Effector memory CD4-positive, alpha-beta T cell (primary cell): Measurements from ENCODE around the gene CHRM4.
A peak's percentile ranks its signal among the peaks of the same experiment; 100 is the strongest.

ENCODE experiments used
- DNase-seq, 3 donors: peaks; one replicate each; pipeline ENCODE4 v3.0.0-alpha.2; 2020
- H3K27ac ChIP-seq: 2 replicates; pipeline ENCODE4 v1.7.0; 2013; ENCODE audit warnings: mild to moderate bottlenecking, low read length, moderate library complexity; ENCODE audit not compliant: insufficient read depth, poor library complexity, severe bottlenecking
- H3K27me3 ChIP-seq: replicated peaks from 2 replicates; pipeline ENCODE4 v1.7.0; 2013; ENCODE audit warnings: mild to moderate bottlenecking, low read length; ENCODE audit not compliant: insufficient read depth, control insufficient read depth, poor library complexity, severe bottlenecking
- H3K36me3 ChIP-seq: 2 replicates; pipeline ENCODE4 v1.7.0; 2013; ENCODE audit warnings: mild to moderate bottlenecking, low read length, moderate library complexity; ENCODE audit not compliant: control insufficient read depth, insufficient read depth
- H3K4me1 ChIP-seq: 2 replicates; pipeline ENCODE4 v1.7.0; 2013; ENCODE audit warnings: low read length, mild to moderate bottlenecking; ENCODE audit not compliant: control insufficient read depth, insufficient read depth, poor library complexity, severe bottlenecking
- H3K4me3 ChIP-seq: 2 replicates; pipeline ENCODE4 v1.7.0; 2013; ENCODE audit warnings: low read length, low read depth, mild to moderate bottlenecking; ENCODE audit not compliant: insufficient read depth, poor library complexity, severe bottlenecking
- H3K9me3 ChIP-seq: 2 replicates; pipeline ENCODE4 v1.7.0; 2013; ENCODE audit warnings: mild to moderate bottlenecking, low read length, moderate library complexity; ENCODE audit not compliant: control insufficient read depth

CHRM4 gene

DNA sequence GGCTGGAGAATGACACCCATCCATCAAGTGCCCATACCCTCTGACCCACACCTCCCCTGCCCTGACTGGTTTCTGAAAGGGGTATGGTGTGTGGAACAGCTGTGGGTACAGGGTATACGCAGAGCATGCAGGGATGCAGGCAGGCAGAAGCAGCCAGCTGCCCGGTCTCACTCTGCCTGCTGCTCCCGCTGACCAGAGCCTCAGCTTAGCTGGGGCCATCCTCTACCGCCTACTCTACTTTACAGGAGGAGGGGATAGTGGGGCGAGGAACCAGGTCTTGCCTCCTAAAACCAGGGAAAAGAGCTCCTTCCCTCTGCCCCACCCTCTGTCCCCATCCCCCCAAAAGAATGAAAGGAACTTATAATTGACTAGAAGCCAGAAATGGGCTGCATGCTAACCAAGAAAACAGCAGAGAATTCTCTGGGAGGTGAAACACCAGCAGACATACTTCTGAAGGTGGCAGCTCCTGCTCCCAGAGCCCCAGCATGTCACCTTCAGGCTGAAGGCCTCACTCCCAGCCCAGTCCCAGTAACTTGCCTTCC is 13.0 kb upstream of the CHRM4 start:
- peaks cover 39% of the 10 kb centered on the region for H3K36me3 ChIP-seq
- H3K9me3 ChIP-seq = no peaks in the 10 kb centered on the region
- H3K4me1 ChIP-seq = no peaks in the 10 kb centered on the region
- H3K4me3 ChIP-seq = no peak overlapping the region
- no peak overlapping the region for H3K27ac ChIP-seq
- DNase-seq = no peak
- no peaks in the 10 kb centered on the region for H3K27me3 ChIP-seq

DNA sequence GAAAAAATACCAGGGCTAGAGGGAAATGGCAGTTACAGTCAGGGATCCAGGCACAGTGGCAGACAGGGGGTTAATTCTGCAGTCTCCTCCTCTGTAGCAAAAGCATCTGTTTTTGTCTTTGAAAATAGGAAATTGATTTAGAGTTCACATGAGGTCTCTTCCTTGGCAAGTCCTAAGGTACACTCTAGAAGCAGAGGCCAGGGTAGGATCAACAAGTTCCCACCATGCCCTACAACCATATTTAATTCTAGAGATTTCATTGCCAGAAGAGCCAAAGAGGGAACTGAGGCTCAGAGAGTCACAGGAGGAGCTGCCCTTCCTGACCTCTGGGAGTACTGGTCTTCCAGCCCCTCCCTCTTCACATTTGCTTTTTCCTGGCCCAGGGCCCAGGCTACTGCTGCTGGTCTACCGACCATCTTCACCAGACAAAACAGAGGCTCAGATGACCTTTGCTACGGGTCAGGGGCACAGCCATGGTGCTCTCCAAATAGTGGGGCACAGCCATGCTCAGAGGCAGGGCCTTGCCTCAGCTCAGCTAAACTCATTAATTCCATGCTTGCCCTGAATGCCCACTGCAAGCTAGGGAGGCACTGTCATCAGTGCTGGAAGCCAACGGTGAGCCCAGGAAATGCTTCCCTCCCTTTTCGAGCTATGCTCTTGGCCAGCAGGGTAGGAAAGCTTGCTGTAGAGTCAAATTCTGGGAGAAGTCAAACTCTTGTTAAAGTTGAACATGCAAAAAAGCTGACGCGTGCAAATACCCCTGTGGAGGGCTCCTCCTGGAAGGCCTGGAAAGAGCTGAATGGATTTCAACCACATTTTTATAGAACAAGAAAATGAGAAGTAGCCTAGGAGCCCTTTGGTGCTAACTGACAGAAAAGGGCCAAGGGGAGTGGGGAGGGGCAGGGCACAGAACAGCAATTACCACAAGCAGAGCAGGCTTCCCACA is 11.7 kb upstream of the CHRM4 start:
- Histone ChIP-seq H3K36me3 (peaks cover 28% of the 10 kb centered on the region), H3K9me3 (no peaks in the 10 kb centered on the region), H3K27me3 (no peaks in the 10 kb centered on the region), H3K27ac (no peak overlapping the region), H3K4me3 (no peak overlapping the region), H3K4me1 (no peaks in the 10 kb centered on the region)
- DNase-seq = no peak

DNA sequence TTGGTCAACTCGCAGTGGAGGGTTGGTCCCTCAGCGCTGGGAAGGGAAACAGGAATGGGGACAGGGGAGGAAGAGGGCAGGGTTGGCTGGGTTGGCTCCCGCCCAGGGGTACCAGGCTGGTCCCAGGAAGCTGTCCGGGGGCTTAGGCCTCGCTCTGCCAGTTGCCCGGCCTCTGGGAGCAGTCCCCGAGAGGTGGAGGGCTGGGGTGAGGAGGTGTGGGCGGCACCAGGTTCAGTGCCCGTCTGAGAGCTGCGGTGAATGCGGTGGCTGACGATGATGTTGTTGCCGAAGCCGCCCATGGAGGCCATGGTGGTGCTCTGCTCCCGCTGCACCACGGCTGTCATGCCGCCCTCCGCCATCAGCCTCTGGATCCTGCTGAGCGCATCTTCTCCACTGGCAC is 6.0 kb upstream of the CHRM4 start:
- Histone ChIP-seq H3K27ac (no peak overlapping the region), H3K4me3 (no peak overlapping the region), H3K27me3 (no peaks in the 10 kb centered on the region), H3K4me1 (peaks cover 6% of the 10 kb centered on the region), H3K9me3 (no peaks in the 10 kb centered on the region), H3K36me3 (peaks cover 15% of the 10 kb centered on the region)
- DNase-seq = no peak

DNA sequence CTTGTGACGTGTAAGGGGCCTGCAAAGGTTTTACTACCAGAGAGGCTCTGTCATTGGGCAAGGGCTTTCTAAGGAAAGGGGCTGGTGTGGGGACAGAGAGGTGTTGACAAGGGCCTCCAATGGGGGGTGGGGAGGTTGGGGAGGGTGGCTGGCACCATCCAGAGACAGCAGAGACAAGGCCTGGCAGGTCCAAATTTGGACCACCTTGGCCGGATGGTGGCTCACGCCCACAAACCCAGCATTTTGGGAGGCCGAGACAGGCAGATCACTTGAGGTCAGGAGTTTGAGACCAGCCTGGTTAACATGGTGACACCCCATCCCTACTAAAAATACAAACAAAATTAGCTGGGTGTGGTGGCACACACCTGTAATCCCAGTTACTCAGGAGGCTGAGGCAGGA is 2.2 kb upstream of the CHRM4 start:
- H3K27me3 ChIP-seq = peaks cover 28% of the 10 kb centered on the region
- no peak overlapping the region for H3K4me3 ChIP-seq
- peaks cover 11% of the 10 kb centered on the region for H3K36me3 ChIP-seq
- no peaks in the 10 kb centered on the region for H3K9me3 ChIP-seq
- peaks cover 32% of the 10 kb centered on the region for H3K4me1 ChIP-seq
- no peak overlapping the region for H3K27ac ChIP-seq
- no peak for DNase-seq

DNA sequence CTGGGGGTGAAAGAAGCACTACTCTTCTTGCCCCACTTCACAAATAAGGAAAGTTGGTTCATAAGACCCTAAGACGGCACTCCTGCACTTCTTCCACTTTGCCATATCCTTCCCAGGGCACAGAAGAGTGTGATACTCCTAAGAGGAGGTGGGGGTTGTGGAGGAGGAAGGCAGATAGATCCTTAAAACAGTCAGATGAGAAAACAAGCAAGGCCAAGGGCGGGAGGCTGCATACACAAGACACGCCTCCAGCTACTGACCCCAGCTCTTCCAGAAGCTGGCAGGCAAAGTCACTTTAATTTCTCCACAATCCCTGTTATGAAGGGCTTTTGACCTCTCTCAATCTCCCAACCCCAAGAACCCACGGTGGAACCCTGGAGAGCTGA is 1.6 kb upstream of the CHRM4 start:
- Histone ChIP-seq H3K27me3 (peaks cover 34% of the 10 kb centered on the region), H3K27ac (no peak overlapping the region), H3K9me3 (no peaks in the 10 kb centered on the region), H3K36me3 (peaks cover 11% of the 10 kb centered on the region), H3K4me3 (no peak overlapping the region), H3K4me1 (peaks cover 32% of the 10 kb centered on the region)
- no peak for DNase-seq

DNA sequence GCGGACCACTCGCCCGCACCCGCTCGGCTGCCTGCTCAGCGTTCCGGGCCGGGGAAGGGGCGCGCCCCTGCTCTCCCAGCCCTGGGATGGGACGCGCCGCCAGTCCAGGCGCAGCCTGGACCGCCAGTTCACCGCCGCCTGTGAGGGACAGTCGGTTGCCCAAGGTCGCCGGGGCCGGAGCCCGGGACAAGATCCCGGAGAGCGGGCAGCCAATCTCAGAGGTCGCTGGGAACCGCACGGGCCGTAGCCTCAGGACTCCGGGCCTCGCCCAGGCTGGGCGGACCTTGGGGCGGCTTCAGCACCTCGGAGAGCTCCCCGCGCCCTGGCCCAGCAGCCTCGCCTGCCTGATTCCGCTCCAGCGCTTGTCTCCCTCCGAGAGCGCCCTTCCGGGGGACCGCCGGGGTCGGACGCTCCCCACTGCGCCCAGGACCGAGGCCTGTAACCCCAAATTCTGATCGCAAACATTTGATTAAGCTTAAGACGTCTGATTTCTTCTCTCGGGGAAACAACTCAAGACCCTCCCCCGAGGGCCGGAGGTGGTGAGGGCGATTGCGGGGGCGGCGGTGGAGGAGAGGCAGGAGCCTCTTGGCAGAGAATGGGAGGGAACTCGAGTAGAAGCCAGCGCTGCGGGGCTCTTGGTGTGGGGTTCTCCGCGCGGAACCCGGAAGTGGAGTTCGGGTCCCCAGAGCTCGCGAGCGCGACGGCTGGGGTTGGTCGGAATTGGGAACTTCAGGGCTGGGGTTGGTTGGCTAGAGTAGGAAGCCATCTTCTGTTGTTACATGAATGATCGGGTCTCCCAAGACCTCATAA is 1.1 kb upstream of the CHRM4 start:
- DNase-seq = peak; percentile 48 to 64 (median 59)
- H3K4me1 ChIP-seq = peaks cover 37% of the 10 kb centered on the region
- no peaks in the 10 kb centered on the region for H3K9me3 ChIP-seq
- no peak overlapping the region for H3K27ac ChIP-seq
- H3K36me3 ChIP-seq = peaks cover 7% of the 10 kb centered on the region
- H3K27me3 ChIP-seq = peaks cover 35% of the 10 kb centered on the region
- no peak overlapping the region for H3K4me3 ChIP-seq

DNA sequence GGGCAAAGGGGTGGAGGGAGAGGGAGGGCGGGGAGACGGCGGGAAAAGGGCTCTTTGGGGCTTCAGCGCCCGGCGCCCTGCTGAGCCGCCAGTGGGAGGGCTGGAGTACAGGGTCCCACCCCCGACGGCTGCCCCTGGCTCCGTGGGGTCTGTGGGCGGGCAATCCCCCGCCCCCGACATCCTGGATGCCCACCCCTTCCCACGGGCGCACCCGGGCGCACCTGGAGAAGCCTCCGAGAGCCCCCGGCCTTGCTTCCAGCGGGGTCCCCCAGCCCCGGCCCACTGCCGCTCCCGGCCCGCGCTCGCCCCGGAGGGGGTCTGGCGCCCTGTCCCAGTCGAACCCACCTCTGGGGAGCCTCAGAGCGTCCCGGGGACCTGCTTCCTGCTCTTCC is 394 bp downstream of the CHRM4 start:
- H3K9me3 ChIP-seq = no peaks in the 10 kb centered on the region
- no peak overlapping the region for H3K27ac ChIP-seq
- H3K4me3 ChIP-seq = no peak overlapping the region
- H3K27me3 ChIP-seq = peaks cover 35% of the 10 kb centered on the region
- H3K4me1 ChIP-seq = peaks cover 37% of the 10 kb centered on the region
- no peak for DNase-seq
- no peaks in the 10 kb centered on the region for H3K36me3 ChIP-seq

DNA sequence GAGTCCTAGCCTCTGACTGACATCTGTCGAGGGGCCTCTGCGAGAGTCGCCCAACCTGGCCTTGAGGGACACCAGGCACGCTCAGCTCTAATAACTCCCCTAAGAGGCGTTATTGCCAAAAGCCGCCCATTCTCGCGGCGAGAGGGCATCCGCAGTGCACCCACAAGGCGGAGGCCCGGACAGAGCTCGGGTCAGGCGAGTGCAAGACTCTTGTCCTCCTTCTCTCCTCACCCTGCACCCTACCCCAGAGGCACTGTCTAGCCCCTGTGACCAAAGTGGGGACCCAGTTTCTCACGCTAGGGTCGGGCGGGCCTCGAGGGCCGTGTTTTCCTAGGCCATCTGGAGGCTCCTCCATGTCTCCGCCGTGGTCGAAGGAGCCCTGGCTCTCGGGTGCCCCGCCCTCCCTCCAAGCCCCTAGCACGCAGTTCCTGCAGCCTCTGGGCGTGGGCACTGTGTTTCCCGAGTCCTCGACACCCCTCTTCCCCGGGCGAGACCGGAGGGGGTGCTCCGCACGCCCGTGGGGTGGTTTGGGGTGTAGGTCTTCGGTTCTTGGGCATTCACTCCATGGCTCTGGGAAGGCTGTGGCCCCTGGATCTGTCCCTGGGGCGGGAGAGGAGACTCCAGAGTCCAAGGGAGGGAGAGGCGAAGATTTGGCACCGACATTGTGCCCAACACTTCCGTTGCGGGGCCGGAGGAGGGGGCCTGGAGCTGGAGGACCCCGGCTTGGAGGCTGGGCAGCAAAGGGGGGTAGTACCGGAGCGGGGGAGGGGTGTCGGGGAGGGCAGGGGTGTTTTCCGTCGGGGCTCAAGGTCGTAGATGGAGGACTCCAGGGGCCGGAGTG is 1.0 kb downstream of the CHRM4 start:
- Histone ChIP-seq H3K4me1 (peaks cover 37% of the 10 kb centered on the region), H3K4me3 (no peak overlapping the region), H3K9me3 (no peaks in the 10 kb centered on the region), H3K36me3 (no peaks in the 10 kb centered on the region), H3K27ac (no peak overlapping the region), H3K27me3 (peaks cover 35% of the 10 kb centered on the region)
- DNase-seq = no peak

DNA sequence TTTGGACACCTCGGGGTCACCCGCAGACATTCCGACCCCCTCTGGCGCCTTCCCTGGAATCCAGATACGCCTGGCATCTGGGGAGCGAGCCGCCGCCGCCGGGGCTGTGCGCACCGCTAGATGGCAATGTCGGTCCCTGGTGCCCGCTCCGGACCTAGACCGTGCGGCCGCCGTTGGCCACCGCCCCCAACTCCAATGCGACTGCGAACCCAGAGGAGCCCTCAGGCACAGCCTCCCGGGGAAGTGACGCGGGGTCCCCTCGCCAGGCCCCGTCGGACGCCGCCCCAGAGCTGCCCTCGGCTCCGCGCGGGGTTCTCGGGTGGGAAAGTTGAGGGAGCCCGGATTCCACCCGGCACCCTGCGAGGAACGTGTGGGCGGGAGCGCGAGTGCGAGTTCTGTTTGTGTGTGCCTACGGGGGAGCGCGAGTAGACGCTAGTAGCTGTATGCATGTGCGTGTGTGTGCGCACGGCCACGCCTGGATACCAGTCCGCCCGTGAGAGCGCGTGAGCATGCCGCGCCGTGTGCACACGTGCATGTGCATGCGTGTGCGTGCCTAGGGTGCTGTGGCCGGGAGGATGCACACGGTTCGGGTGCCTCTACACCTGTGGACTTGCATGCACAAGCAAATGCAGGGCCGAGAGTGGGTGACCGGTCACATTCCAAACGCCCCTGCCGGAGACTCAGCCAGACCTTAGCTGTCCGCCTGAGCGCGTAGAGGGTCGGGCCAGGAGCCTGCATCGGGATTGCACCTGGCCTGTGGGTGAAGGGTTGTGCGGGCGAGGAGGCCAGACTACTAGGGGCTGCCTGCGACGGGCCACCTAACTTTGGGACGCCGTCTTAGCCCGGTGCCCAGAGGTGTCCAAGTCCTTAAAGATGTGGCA is 1.9 kb downstream of the CHRM4 start:
- Histone ChIP-seq H3K36me3 (no peaks in the 10 kb centered on the region), H3K4me1 (peaks cover 37% of the 10 kb centered on the region), H3K27me3 (peaks cover 35% of the 10 kb centered on the region), H3K27ac (no peak overlapping the region), H3K4me3 (peak overlapping the region; percentile 42), H3K9me3 (no peaks in the 10 kb centered on the region)
- DNase-seq = no peak
